GM19397 (cell line): Measurements from ENCODE around the gene INSYN2A.

Source experiments
- ATAC-seq: cut with Tn5 transposase; IDR thresholded peaks from one replicate; pipeline ENCODE4 v1.9.1; 2021; ENCODE audit warnings: mild to moderate bottlenecking, moderate library complexity; ENCODE audit not compliant: unreplicated experiment

Gene INSYN2A

GRCh38 chr10:127195571-127196281 is 665 bp downstream of the INSYN2A start:
- no peak for ATAC-seq

GRCh38 chr10:127195041-127195506 is 1.3 kb downstream of the INSYN2A start:
- no peak for ATAC-seq

GRCh38 chr10:127194599-127194998 is 1.8 kb downstream of the INSYN2A start:
- ATAC-seq: no peak

GRCh38 chr10:127194111-127194510 is 2.3 kb downstream of the INSYN2A start:
- ATAC-seq: no peak

GRCh38 chr10:127193125-127193524 is 3.3 kb downstream of the INSYN2A start:
- no peak for ATAC-seq

GRCh38 chr10:127190427-127190826 is 6.0 kb downstream of the INSYN2A start:
- ATAC-seq: no peak

GRCh38 chr10:127189226-127189625 is 7.2 kb downstream of the INSYN2A start:
- ATAC-seq: no peak

- ATAC-seq: no peak
Measured at GRCh38 chr10:127186813-127187212, 9.6 kb downstream of the INSYN2A start.

GRCh38 chr10:127184582-127184981 is 11.8 kb downstream of the INSYN2A start:
- ATAC-seq: no peak

GRCh38 chr10:127182161-127182560 is 14.2 kb downstream of the INSYN2A start:
- ATAC-seq: no peak

- no peak for ATAC-seq
Measured at GRCh38 chr10:127179612-127180250, 16.7 kb downstream of the INSYN2A start.

GRCh38 chr10:127176649-127177048 is 19.7 kb downstream of the INSYN2A start:
- no peak for ATAC-seq

- no peak for ATAC-seq
Measured at GRCh38 chr10:127175357-127176110, 20.9 kb downstream of the INSYN2A start.

- ATAC-seq: no peak
Measured at GRCh38 chr10:127174866-127175265, 21.5 kb downstream of the INSYN2A start.

GRCh38 chr10:127168261-127168660 is 28.1 kb downstream of the INSYN2A start:
- ATAC-seq: no peak

GRCh38 chr10:127162841-127163240 is 33.5 kb downstream of the INSYN2A start:
- ATAC-seq: no peak

GRCh38 chr10:127161482-127161881 is 34.9 kb downstream of the INSYN2A start:
- no peak for ATAC-seq

GRCh38 chr10:127159648-127160245 is 36.6 kb downstream of the INSYN2A start:
- ATAC-seq: no peak

GRCh38 chr10:127158662-127159061 is 37.7 kb downstream of the INSYN2A start:
- ATAC-seq: no peak

GRCh38 chr10:127157506-127158200 is 38.7 kb downstream of the INSYN2A start:
- ATAC-seq: no peak

GRCh38 chr10:127157089-127157488 is 39.3 kb downstream of the INSYN2A start:
- ATAC-seq: no peak
